Lower leg skin (tissue), 4 donors: ENCODE results near the gene TAF7. TPM values are rescaled to one million over a fixed set of nuclear protein-coding genes. Genes with fewer than 3 reads are reported as not detected.

ENCODE experiments used
- DNase-seq, 2 donors: peaks; one replicate each; pipeline ENCODE4 v3.0.0-alpha.2; 2019; ENCODE audit warnings: low spot score in 2 of 2
- H3K4me3 ChIP-seq: fragments of 200-600 bp; sonication (generic); 2 replicates; pipeline ENCODE4 v1.5.1; 2017; ENCODE audit warnings: mild to moderate bottlenecking, low read depth; ENCODE audit not compliant: poor library complexity, severe bottlenecking
- CTCF ChIP-seq, 3 donors: fragments of 450-650 bp; IDR thresholded peaks; one replicate each; pipeline ENCODE4 v1.5.1; 2016; ENCODE audit warnings: antibody characterized with exemption in 3 of 3, mild to moderate bottlenecking in 3 of 3, moderate library complexity in 2 of 3
- POLR2A ChIP-seq, 2 donors: fragments of 450-650 bp; IDR thresholded peaks; one replicate each; pipeline ENCODE4 v1.6.1; 2016 to 2017; ENCODE audit warnings: antibody characterized with exemption in 2 of 2, mild to moderate bottlenecking in 1 of 2, moderate library complexity in 1 of 2
- WGBS, 2 donors: methylation state at CpG; one replicate each; pipeline ENCODE4 v1.1.5; 2018; 5-methylcytosine and 5-hydroxymethylcytosine counted together
- intact Hi-C: fragments of 100-400 bp; cut with DNase I; formaldehyde crosslinking; loops from one replicate; pipeline ENCODE4 v1.15.0; 2023; ENCODE audit warnings: low total_unique reads
- total RNA-seq, 4 donors: library from RNA; depleted of rRNA; stranded (reverse); fragments of >200 nt; gene quantifications; one replicate each; pipeline ENCODE4 v1.1.0, GENCODE V29; 2016

Gene TAF7
- total RNA-seq, 4 donors from 2014 or later: 46.9 to 76.0 (median 64.9) TPM

- H3K4me3 ChIP-seq: no peak overlapping the region
- intact Hi-C loops: no loop called here
- DNase-seq: no peak
- 95 to 96% methylated on average over 1 of the region's 1 CpG for WGBS, 2 donors
- TF ChIP-seq POLR2A (IDR thresholded peaks at IDR 0.05) (no peak), CTCF (IDR thresholded peaks at IDR 0.05) (no peak)
Measured at GRCh38 chr5:141306630-141307029, 14.0 kb downstream of the TAF7 start.

- no peak for DNase-seq
- 47 to 54% methylated on average over 30 to 34 of the region's 36 CpGs for WGBS, 2 donors
- H3K4me3 ChIP-seq: no peak within 1 kb of the TSS
- TF ChIP-seq POLR2A (IDR thresholded peaks at IDR 0.05) (no peak), CTCF (IDR thresholded peaks at IDR 0.05) (no peak)
- intact Hi-C loops: no loop called here
Measured at GRCh38 chr5:141303756-141304155, 16.8 kb downstream of the TAF7 start, which contains the start of gene SLC25A2. SLC25A2 (minus strand) TSS chr5:141304049; CDS start chr5:141303865, 184 bp downstream.

GRCh38 chr5:141298376-141298775 is 22.2 kb downstream of the TAF7 start:
- intact Hi-C loops: no loop called here
- no peak for DNase-seq
- 92 to 94% methylated on average over 4 of the region's 4 CpGs for WGBS, 2 donors
- no peak overlapping the region for H3K4me3 ChIP-seq
- TF ChIP-seq POLR2A (IDR thresholded peaks at IDR 0.05) (no peak), CTCF (IDR thresholded peaks at IDR 0.05) (no peak)

- intact Hi-C loops: no loop called here
- no peak overlapping the region for H3K4me3 ChIP-seq
- TF ChIP-seq CTCF (IDR thresholded peaks at IDR 0.05): no peak
- 49 to 56% methylated on average over 3 of the region's 3 CpGs for WGBS, 2 donors
- no peak for DNase-seq
Measured at GRCh38 chr5:141272906-141273305, 47.7 kb downstream of the TAF7 start.

- DNase-seq: no peak
- WGBS, 2 donors: 96 to 98% methylated on average over 4 of the region's 4 CpGs
- H3K4me3 ChIP-seq: no peak overlapping the region
- intact Hi-C loops: no loop called here
- no peak for TF ChIP-seq POLR2A (IDR thresholded peaks at IDR 0.05)
- no peak for TF ChIP-seq CTCF (IDR thresholded peaks at IDR 0.05)
Measured at GRCh38 chr5:141269195-141269594, 51.4 kb downstream of the TAF7 start.

Other genes with a start within 250 kb of the TAF7 start
- 1 to 10 TPM; 2.3 to 6.2 (median 3.2) TPM for gene PCDHB2, start 226.2 kb downstream of the TAF7 start, total RNA-seq
- 1 to 10 TPM in 3 of 4 donors, under 1 TPM in 1; 0.84 to 1.6 (median 1.3) TPM for gene PCDHB3, start 220.3 kb downstream of the TAF7 start, total RNA-seq
- gene PCDHB4, start 199.0 kb downstream of the TAF7 start, total RNA-seq: 1 to 10 TPM; 1.1 to 2.8 (median 2.0) TPM
- 1 to 10 TPM in 2 of 4 donors, under 1 TPM in 1, not detected in 1; 0.49 to 4.9 (median 1.4) TPM for gene PCDHB5, start 185.6 kb downstream of the TAF7 start, total RNA-seq
- gene PCDHB6, start 170.7 kb downstream of the TAF7 start, total RNA-seq: 1 to 10 TPM in 2 of 4 donors, under 1 TPM in 1, not detected in 1; 0.93 to 1.3 (median 1.3) TPM
- 1 to 10 TPM in 1 of 4 donors, under 1 TPM in 3; 0.49 to 1.1 (median 0.58) TPM for gene PCDHB7, start 148.1 kb downstream of the TAF7 start, total RNA-seq
- gene PCDHB8, start 143.0 kb downstream of the TAF7 start, total RNA-seq: 1 to 10 TPM in 2 of 4 donors, under 1 TPM in 2; 0.10 to 1.2 (median 0.76) TPM
- gene PCDHB16, start 138.4 kb downstream of the TAF7 start, total RNA-seq: 1 to 10 TPM in 3 of 4 donors, under 1 TPM in 1; 0.55 to 3.2 (median 1.9) TPM
- gene PCDHB9, start 133.6 kb downstream of the TAF7 start, total RNA-seq: 1 to 10 TPM in 2 of 4 donors, under 1 TPM in 2; 0.38 to 2.2 (median 1.2) TPM
- gene PCDHB10, start 128.4 kb downstream of the TAF7 start, total RNA-seq: 1 to 10 TPM in 2 of 4 donors, under 1 TPM in 2; 0.19 to 1.5 (median 0.76) TPM
- gene PCDHB11, start 121.2 kb downstream of the TAF7 start, total RNA-seq: 1 to 10 TPM in 3 of 4 donors, under 1 TPM in 1; 0.63 to 1.7 (median 1.4) TPM
- gene PCDHB12, start 112.1 kb downstream of the TAF7 start, total RNA-seq: 1 to 10 TPM in 2 of 4 donors, under 1 TPM in 1, not detected in 1; 0.49 to 3.2 (median 2.3) TPM
- gene PCDHB13, start 106.9 kb downstream of the TAF7 start, total RNA-seq: 1 to 10 TPM; 3.3 to 9.0 (median 5.0) TPM
- 1 to 10 TPM; 5.4 to 7.5 (median 6.2) TPM for gene PCDHB14, start 97.4 kb downstream of the TAF7 start, total RNA-seq
- gene PCDHB15, start 75.4 kb downstream of the TAF7 start, total RNA-seq: 1 to 10 TPM in 3 of 4 donors, under 1 TPM in 1; 0.46 to 2.0 (median 1.4) TPM
- gene SLC25A2, start 16.7 kb downstream of the TAF7 start, total RNA-seq: 1 to 10 TPM in 1 of 4 donors, under 1 TPM in 2, not detected in 1; 0.66 to 5.0 (median 0.67) TPM
- gene PCDHGA1, start 9.7 kb upstream of the TAF7 start, total RNA-seq: under 1 TPM in 3 of 4 donors, not detected in 1; 0.52 to 0.54 (median 0.53) TPM
- 1 to 10 TPM; 1.4 to 5.3 (median 1.9) TPM for gene PCDHGA2, start 18.0 kb upstream of the TAF7 start, total RNA-seq
- gene PCDHGA3, start 23.0 kb upstream of the TAF7 start, total RNA-seq: 1 to 10 TPM; 1.0 to 3.5 (median 2.9) TPM
- gene PCDHGB1, start 29.3 kb upstream of the TAF7 start, total RNA-seq: 1 to 10 TPM in 3 of 4 donors, under 1 TPM in 1; 0.30 to 1.3 (median 1.1) TPM
- 1 to 10 TPM in 3 of 4 donors, under 1 TPM in 1; 0.25 to 4.3 (median 2.4) TPM for gene PCDHGA4, start 34.2 kb upstream of the TAF7 start, total RNA-seq
- 1 to 10 TPM; 2.1 to 4.0 (median 2.6) TPM for gene PCDHGB2, start 39.2 kb upstream of the TAF7 start, total RNA-seq
- 1 to 10 TPM in 3 of 4 donors, under 1 TPM in 1; 0.51 to 3.4 (median 1.6) TPM for gene PCDHGA5, start 43.4 kb upstream of the TAF7 start, total RNA-seq
- gene PCDHGB3, start 49.5 kb upstream of the TAF7 start, total RNA-seq: 1 to 10 TPM; 3.0 to 7.9 (median 4.8) TPM
- 1 to 10 TPM; 2.5 to 3.7 (median 3.6) TPM for gene PCDHGA6, start 53.1 kb upstream of the TAF7 start, total RNA-seq
- 1 to 10 TPM; 2.2 to 2.5 (median 2.5) TPM for gene PCDHGA7, start 62.0 kb upstream of the TAF7 start, total RNA-seq
- gene PCDHGB4, start 66.9 kb upstream of the TAF7 start, total RNA-seq: 1 to 10 TPM; 5.2 to 8.9 (median 8.4) TPM
- gene PCDHGA8, start 71.8 kb upstream of the TAF7 start, total RNA-seq: 1 to 10 TPM in 3 of 4 donors, under 1 TPM in 1; 0.97 to 2.2 (median 1.6) TPM
- gene PCDHGB5, start 77.2 kb upstream of the TAF7 start, total RNA-seq: 10 to 100 TPM; 12.3 to 17.6 (median 14.6) TPM
- gene PCDHGA9, start 82.0 kb upstream of the TAF7 start, total RNA-seq: 1 to 10 TPM; 5.6 to 8.2 (median 6.3) TPM
- 1 to 10 TPM; 4.4 to 7.4 (median 6.6) TPM for gene PCDHGB6, start 87.2 kb upstream of the TAF7 start, total RNA-seq
- gene PCDHGA10, start 92.2 kb upstream of the TAF7 start, total RNA-seq: 10 to 100 TPM in 1 of 4 donors, 1 to 10 TPM in 3; 6.8 to 11.7 (median 8.3) TPM
- gene PCDHGB7, start 96.9 kb upstream of the TAF7 start, total RNA-seq: 10 to 100 TPM in 2 of 4 donors, 1 to 10 TPM in 2; 8.0 to 11.3 (median 10.1) TPM
- gene PCDHGA11, start 100.3 kb upstream of the TAF7 start, total RNA-seq: 1 to 10 TPM; 3.2 to 6.9 (median 3.7) TPM
- 1 to 10 TPM; 3.4 to 9.1 (median 6.3) TPM for gene PCDHGA12, start 109.7 kb upstream of the TAF7 start, total RNA-seq
- 10 to 100 TPM; 45.5 to 80.8 (median 49.7) TPM for gene PCDHGC3, start 155.2 kb upstream of the TAF7 start, total RNA-seq
- gene PCDHGC4, start 164.2 kb upstream of the TAF7 start, total RNA-seq: 10 to 100 TPM in 1 of 4 donors, 1 to 10 TPM in 3; 1.2 to 34.5 (median 2.2) TPM
- 1 to 10 TPM; 1.1 to 1.7 (median 1.7) TPM for gene PCDHGC5, start 168.3 kb upstream of the TAF7 start, total RNA-seq